Colon (tissue), 2 donors: ENCODE results near the gene RAB3B.
"Not testable (repeated sequence)": the region's sequence is repeated elsewhere in the genome, so short reads cannot be mapped to it uniquely, and the experiment has no call there.

ENCODE experiments used
- FAIRE-seq: peaks from 2 replicates; lab custom pipeline; 2012; peaks lifted over from hg19 to GRCh38; lab: Jason Lieb, UNC
- donor health status: control.
- donor health status: control.

RAB3B gene

DNA sequence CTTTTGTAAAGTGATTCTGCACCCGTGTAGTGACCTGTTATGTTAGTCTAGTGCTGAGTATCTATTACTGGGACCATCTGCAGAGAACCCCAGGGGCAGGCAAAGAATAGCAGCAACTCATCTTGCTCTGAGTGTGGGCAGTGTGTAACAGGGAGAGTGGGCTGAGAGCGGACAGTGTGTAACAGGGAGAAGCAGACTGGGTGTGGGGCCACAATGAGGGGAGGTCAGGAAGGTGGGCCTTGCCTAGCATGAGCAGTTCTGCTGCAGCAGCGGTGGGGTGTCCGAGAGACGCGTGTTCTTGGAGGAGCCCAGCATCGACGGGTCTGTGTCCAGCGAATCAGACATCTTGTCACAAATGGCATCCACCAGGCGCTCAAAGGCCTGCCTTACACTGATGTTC is 70.8 kb downstream of the RAB3B start:
- FAIRE-seq: no peak

DNA sequence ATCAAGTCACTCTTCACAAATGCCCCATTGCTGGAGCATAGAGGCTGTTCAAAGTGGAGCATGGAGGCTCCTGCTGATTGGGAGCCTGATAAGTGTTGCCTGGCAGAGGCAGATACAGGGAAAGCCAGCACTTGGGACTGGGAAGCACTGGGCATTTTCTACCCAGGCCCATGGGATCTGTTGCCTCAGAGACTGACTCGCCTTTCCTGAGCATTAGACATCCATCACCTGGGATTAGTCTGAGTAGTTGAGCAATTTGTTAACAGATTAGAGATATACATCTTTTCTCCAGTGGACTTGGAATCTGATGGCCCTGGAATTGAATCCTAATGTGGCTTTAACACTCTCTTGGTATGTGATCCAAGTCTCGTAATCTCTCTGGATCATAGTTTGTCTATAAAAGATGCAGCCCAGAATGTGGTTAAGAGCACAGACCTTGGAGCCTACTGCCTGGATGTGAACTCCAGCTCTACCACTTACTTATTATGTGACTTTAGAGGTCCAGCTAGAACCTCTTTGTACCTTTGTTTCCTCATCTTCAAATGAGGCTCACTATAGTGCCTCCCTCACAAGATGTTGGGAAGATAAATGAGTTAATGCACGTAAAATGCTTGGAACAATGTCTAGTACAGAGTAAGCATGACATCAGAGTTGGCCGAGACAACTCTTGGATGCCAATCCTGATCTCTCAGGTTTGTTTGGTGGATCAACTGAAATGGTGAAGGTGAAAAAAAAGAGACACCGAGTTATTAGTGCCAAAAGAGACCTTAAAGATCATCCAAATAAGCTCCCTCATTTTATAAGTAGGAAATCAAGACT is 73.7 kb downstream of the RAB3B start:
- no peak for FAIRE-seq

DNA sequence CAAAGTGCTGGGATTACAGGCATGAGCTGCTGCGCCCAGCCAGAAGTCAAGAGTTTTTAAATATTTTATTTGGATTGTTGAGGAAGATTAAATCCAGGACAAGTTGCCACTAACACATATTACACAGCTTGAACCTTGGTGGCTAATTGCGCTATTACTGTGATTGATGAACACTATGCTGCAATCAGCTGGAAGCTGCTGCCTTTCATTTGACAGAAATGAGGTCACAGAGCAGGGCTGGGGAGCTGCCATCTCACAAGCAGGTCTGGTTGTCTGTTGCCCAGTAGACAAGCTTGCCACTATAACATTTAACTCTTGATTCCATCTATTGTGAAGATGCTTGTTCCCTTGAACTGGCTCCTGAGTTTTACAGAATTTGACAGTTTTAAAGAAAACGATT is 74.5 kb downstream of the RAB3B start:
- FAIRE-seq: no peak

GRCh38 chr1:51912881-51913280 is 77.6 kb downstream of the RAB3B start:
- no peak for FAIRE-seq

DNA sequence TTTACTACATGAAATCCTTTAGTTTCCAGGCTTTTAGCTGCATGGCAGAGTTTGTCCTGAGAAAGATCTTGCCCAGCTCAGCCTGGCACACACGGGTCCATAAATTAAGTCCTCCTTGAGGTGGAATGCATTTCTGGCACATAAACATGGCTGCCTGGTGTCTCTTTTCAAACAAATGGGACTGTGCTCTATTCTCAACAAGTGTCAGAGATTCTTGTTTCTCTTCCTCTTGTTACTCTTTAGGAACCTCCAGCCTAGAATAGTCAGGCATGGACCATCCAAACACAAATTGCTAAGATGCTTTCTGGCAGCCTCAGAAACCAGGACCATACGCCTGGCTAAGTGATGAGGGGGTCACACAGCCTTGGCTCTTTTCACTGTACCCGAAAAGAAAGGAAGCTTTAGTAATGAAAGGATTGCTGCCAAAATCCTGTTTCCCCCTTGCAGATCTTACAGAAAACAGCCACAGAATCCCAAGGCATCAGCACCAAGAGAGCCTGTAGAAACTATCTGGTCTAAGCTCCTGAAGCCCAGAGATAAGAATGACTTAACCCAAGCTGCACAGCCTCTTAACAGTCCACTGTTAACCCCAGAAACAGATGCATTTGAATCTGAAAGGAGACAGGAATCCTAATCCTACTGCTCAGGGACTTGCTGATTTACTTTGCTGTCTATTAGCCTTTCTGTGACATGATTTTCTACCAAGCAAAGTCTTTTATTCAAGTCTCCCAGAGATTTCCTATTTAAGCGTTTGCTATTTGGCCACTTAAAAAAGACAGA is 80.1 kb downstream of the RAB3B start:
- no peak for FAIRE-seq

DNA sequence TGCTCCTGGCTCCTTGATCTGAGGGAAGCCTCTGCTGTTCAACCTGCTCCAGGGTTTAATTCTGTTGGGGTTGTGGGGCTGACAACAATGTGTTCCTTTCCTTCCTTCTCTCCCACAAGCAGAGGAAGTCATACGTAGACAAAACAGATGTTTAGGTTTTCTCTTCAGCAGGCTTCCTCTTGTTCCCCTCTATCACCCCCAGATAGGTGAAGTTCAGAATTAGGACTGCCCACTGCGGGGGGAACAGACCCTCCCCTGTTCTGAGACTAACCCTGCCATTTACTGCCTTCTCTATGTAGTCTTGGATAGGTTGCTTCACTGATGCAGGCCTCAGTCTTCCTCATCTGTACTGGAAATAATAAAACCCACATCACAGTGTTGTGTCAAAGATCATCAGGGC is 82.0 kb downstream of the RAB3B start:
- no peak for FAIRE-seq

DNA sequence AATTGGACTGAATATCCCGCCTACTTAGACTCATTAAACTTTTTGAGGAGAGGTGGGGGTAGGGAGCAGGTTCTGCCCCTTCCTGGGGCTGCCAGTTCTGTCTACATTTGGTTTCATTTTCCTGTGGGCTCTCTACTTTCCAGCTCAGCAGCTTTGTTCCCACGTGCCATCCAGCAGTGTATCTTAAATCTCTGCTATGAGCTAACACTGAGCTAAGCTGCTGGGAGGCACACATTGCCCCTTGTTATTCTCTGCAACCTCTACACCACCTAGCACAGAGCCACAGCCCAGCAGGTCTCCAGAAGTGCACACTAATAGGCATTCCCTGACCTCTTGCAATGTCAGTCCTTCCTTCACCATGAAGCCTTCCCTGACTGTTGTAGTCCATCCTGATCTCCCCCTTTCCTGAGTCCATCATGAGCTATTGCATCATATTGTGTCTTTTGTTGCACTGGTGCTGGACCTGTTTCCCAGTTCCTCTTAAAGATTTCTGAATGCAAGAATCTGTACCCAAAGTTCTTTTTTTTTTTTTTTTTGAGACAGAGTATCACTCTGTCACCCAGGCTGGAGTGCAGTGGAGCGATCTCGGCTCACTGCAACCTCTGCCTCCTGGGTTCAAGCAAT is 83.3 kb downstream of the RAB3B start:
- no peak for FAIRE-seq

- FAIRE-seq: no peak
Measured at GRCh38 chr1:51906306-51907078, 84.0 kb downstream of the RAB3B start.

- no peak for FAIRE-seq
Measured at GRCh38 chr1:51902456-51902855, 88.0 kb downstream of the RAB3B start.

GRCh38 chr1:51901151-51901550 is 89.3 kb downstream of the RAB3B start:
- no peak for FAIRE-seq

DNA sequence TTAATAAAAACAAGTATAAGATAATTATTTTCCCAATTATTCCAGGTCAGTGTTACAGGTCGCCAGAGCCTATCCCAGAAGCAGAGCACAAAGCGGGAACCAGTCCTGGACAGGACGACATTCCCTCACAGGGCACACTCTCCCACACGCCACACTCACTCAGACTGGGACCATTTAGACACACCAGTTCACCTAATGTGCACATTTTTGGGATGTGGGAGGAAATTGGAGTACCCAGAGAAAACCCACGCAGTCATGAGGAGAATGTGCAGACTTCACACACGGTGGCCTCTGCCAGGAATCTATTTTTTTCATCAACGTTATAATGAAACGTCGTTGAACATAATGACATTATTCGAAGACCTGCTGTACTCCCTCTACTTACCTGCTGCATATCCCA is 91.5 kb downstream of the RAB3B start:
- FAIRE-seq: no peak

DNA sequence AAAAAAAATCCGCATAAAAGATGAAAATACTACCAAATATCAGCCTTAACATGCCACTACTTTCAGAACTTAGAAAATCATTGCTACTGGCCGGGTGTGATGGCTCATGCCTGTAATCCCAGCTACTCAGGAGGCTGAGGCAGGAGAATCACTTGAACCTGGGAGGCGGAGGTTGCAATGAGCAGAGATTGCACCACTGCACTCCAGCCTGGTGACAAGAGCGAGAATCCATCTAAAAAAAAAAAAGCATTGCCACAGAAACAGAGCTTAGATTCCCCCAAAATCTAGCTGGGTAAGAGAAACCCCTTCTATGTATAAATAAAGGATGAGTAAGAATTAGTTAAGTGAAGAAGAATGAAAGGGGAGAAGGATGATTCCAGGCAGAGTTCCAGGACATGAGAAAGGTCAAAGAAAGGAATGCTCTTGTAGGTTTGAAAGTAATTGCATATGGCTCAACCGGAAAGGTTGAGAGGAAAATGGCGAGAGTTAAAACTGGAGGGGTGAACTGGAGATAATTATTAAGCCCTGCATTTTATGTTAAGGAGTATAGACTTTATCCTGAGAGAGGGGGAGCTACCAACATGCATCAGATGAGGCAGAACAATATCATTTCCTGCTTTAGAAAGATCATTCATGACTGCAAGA is 92.3 kb downstream of the RAB3B start:
- no peak for FAIRE-seq

- FAIRE-seq: no peak
Measured at GRCh38 chr1:51897699-51898031, 92.8 kb downstream of the RAB3B start.

- not testable (repeated sequence) for FAIRE-seq
Measured at GRCh38 chr1:51894748-51895147, 95.8 kb downstream of the RAB3B start.

- peak; percentile 97 for FAIRE-seq
Measured at GRCh38 chr1:51878616-51879336, 111.7 kb downstream of the RAB3B start, which contains the start of gene NRDC. Gene NRDC (minus strand): TSS chr1:51878727. CDS start chr1:51878615, 112 bp downstream.

DNA sequence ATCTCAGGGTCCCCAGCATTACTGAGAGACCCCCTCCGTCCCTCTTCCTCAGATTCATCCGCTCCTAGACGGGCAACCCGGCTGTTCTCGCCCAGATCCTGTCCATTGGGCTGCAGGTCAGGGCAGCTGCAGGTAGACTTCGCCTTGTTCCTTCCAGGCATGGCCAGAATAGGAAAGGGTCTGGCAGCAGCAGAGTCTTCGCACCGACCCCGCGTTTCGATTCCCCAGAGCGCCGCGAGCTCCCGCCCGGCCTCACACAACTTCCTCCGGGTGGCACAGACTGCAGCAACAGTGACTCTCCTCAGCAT is 112.2 kb downstream of the RAB3B start:
- FAIRE-seq: no peak

- FAIRE-seq: no peak
Measured at GRCh38 chr1:51877434-51878307, 112.8 kb downstream of the RAB3B start.

- no peak for FAIRE-seq
Measured at GRCh38 chr1:51875836-51876235, 114.7 kb downstream of the RAB3B start.

GRCh38 chr1:51875291-51875772 is 115.2 kb downstream of the RAB3B start:
- no peak for FAIRE-seq

DNA sequence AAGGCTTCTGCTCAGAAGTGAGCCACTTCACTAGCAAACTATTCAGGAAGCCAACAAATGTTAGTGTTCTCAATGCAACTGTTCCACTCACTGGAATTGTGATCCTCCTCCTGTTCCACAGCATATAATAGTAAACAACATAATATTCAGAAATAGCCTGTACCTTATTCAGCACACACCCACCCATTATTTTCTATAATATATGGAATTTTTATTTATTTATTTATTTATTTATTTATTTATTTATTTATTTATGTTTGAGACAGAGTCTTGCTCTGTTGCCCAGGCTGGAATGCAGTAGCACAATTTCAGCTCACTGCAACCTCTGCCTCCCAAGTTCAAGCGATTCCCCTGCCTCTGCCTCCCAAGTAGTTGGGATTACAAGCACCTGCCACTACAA is 117.2 kb downstream of the RAB3B start:
- not testable (repeated sequence) for FAIRE-seq
